ENCODE data around the gene ZNF576. TPM values are rescaled to one million over a fixed set of nuclear protein-coding genes. Genes with fewer than 3 reads are reported as not detected.

The ZNF576 gene
- total RNA-seq, 1 donor from 2014 or later: 6.2 TPM

DNA sequence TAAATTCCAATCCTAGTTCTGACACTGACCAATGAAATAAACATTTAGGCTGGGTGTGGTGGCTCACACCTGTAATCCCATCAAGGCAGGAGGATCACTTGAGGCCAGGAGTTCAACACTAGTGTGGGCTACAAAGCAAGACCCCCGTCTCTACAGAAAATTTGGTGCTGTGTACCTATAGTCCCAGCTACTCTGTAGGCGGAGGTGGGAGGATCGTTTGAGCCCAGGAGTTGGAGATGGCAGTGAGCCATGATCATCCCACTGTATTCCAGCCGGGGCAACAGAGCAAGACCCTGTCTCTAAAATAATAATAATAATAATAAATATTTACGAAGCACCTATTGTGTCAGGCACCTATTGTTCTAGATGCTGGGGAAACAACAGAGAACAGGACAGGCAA, 7.1 kb upstream of the ZNF576 start:
- TF ChIP-seq, protein P1, sequence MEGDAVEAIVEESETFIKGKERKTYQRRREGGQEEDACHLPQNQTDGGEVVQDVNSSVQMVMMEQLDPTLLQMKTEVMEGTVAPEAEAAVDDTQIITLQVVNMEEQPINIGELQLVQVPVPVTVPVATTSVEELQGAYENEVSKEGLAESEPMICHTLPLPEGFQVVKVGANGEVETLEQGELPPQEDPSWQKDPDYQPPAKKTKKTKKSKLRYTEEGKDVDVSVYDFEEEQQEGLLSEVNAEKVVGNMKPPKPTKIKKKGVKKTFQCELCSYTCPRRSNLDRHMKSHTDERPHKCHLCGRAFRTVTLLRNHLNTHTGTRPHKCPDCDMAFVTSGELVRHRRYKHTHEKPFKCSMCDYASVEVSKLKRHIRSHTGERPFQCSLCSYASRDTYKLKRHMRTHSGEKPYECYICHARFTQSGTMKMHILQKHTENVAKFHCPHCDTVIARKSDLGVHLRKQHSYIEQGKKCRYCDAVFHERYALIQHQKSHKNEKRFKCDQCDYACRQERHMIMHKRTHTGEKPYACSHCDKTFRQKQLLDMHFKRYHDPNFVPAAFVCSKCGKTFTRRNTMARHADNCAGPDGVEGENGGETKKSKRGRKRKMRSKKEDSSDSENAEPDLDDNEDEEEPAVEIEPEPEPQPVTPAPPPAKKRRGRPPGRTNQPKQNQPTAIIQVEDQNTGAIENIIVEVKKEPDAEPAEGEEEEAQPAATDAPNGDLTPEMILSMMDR (IDR thresholded peaks at IDR 0.05; ENCODE audit: insufficient read depth, low read length, poor library complexity, severe bottlenecking): no peak
- H3K4me3 ChIP-seq (ENCODE audit: low read depth, low read length): no peak overlapping the region
- no peak for DNase-seq (ENCODE audit: low read depth)
- no peaks in the 10 kb centered on the region for H3K27me3 ChIP-seq (ENCODE audit: control insufficient read depth, insufficient read depth, low read length)
- H3K36me3 ChIP-seq (ENCODE audit: control insufficient read depth, insufficient read depth, low read length): peaks cover 6% of the 10 kb centered on the region

DNA sequence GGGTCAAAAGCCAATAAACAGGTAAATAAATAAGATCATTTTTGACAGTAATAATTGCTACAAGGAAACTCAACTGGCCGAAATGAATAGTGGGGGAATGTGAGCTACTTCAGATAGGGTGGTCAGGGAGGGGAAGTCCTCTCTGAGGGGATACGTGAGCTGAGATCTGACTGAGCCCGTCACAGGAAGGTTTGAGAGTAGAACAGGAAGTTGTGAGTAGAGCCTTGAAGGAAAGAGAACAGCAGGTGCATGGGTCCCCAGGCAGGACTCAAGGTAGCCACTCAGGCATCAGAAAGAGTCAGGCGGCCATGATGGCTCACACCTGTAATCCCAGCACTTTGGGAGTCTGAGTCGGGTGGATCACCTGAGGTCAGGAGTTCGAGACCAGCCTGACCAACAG, 6.7 kb upstream of the ZNF576 start:
- Histone ChIP-seq H3K27me3 (ENCODE audit: control insufficient read depth, insufficient read depth, low read length) (no peaks in the 10 kb centered on the region), H3K36me3 (ENCODE audit: control insufficient read depth, insufficient read depth, low read length) (peaks cover 6% of the 10 kb centered on the region), H3K4me3 (ENCODE audit: low read depth, low read length) (no peak overlapping the region)
- TF ChIP-seq, protein P1 (IDR thresholded peaks at IDR 0.05; ENCODE audit: insufficient read depth, low read length, poor library complexity, severe bottlenecking): no peak
- DNase-seq (ENCODE audit: low read depth): no peak

DNA sequence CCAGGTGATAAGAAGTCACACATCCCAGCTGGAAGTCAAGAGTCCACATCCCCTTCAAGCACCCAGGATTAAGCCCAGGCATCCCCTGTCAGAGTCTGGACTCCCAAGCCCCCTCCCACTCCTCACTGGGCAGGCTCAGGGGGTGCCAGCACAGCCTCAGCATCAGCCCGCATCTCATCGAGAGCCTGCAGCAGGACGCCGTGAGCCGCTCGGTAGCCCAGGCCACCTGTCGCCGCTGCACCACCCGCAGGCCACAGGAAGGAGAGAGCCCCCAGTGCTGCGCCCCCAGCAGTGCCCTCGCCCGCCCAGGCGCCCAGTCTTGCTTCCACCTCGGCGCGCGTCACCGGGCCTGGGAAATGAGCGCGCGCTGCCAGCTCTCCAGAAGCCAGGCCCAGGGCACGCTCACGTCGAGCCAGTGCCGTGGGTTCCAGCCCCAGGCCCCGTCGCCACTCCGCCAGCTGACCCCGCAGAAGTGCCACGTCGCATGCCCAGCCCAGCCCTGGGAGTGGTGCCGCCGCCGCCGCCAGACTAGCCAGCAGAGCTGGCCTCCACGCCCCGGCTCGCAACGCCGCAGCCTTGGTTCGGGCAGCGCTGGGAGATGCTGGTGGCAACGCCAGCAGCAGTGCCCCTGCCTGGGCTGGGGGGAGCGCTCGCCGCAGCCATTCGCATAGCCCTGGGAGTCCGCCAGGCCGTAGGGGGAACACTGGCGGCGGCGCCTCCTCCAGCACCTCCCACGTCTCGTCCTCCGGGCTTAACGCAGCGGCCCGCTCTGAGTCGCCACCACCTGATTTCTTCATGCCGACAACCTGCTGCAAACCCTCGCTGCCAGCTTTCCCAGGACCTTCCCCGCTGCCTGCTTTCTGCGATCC, 4.3 kb upstream of the ZNF576 start:
- Histone ChIP-seq H3K27me3 (ENCODE audit: control insufficient read depth, insufficient read depth, low read length) (no peaks in the 10 kb centered on the region), H3K36me3 (ENCODE audit: control insufficient read depth, insufficient read depth, low read length) (peaks cover 4% of the 10 kb centered on the region), H3K4me3 (ENCODE audit: low read depth, low read length) (no peak overlapping the region)
- no peak for DNase-seq (ENCODE audit: low read depth)
- TF ChIP-seq, protein P1 (IDR thresholded peaks at IDR 0.05; ENCODE audit: insufficient read depth, low read length, poor library complexity, severe bottlenecking): no peak

DNA sequence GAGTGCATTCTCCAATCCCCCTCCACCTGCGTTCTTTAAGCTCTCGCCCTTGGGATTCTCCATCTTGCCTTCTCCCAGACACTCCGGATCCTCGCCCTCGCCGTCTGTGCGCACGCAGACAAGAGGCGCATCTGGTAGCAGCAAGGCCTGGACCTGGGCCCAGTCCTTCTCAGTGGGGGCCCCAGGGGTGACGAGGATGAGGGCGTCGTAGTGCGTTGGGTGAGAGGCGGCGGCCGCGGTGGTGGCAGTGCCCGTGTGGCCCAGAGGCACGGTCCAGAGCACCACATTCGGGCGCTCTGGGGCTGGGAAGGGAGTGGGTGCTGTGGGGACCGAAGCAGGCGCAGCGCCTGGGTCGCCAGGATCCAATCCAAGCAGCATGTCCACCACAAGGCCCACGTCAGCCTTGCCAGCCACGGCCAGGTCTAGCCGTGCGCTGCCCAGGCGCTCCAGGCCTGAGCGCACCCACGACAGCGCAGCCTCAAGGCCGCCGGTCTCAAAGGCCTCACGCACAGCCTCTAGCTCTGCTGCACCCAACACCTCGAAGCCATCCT, 3.5 kb upstream of the ZNF576 start:
- Histone ChIP-seq H3K4me3 (ENCODE audit: low read depth, low read length) (no peak overlapping the region), H3K27me3 (ENCODE audit: control insufficient read depth, insufficient read depth, low read length) (no peaks in the 10 kb centered on the region), H3K36me3 (ENCODE audit: control insufficient read depth, insufficient read depth, low read length) (peaks cover 4% of the 10 kb centered on the region)
- TF ChIP-seq, protein P1 (IDR thresholded peaks at IDR 0.05; ENCODE audit: insufficient read depth, low read length, poor library complexity, severe bottlenecking): no peak
- no peak for DNase-seq (ENCODE audit: low read depth)

DNA sequence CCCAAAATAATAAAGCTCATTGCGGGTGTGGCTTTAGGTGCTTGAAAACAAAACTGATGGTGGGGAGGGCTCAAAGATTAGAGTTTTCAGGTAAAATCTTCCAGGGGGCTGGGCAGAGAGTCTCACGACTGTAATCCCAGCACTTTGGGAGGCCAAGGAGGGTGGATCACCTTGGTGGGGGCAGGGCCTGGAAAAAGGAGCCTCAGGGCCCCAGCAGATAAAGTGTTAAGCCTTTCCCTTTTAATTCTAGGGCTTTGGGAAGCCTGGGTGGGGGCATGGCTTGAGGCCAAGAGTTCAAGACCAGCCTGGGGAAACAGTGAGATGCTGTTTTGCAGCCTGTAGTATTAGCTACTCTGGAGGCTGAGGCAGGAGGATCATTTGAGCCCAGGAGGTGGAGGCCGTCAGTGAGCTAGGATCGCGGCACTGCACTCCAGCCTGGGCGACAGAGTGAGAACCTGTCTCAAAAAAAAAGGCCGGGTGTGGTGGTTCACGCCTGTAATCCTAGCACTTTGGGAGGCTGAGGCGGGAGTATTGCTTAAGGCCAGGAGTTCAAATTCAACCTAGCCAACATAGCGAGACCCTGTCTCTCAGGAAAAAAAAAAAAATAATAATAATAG, 2.2 kb upstream of the ZNF576 start:
- TF ChIP-seq, protein P1 (IDR thresholded peaks at IDR 0.05; ENCODE audit: insufficient read depth, low read length, poor library complexity, severe bottlenecking): no peak
- Histone ChIP-seq H3K27me3 (ENCODE audit: control insufficient read depth, insufficient read depth, low read length) (no peaks in the 10 kb centered on the region), H3K36me3 (ENCODE audit: control insufficient read depth, insufficient read depth, low read length) (peaks cover 4% of the 10 kb centered on the region)

More for the DNA sequence above, 2.2 kb upstream of the ZNF576 start:
- no peak for DNase-seq (ENCODE audit: low read depth)
- peak overlapping the region; percentile 67 for H3K4me3 ChIP-seq (ENCODE audit: low read depth, low read length)

Data from kidney epithelial cell (primary cell).